Fibroblast of lung (primary cell): ENCODE data around the gene NUDT14. TPM values are rescaled to one million over a fixed set of nuclear protein-coding genes. Genes with fewer than 3 reads are reported as not detected.

Source experiments
- DNase-seq, 2 donors: peaks; one replicate each; pipeline versions ENCODE4 v3.0.0 to v3.0.0-alpha.2; 2010; ENCODE audit warnings: low read depth in 2 of 2
- H2AFZ ChIP-seq: 2 replicates; pipeline ENCODE4 v1.5.1; 2012; ENCODE audit warnings: low read length, control low read depth, inconsistent platforms
- H3K27ac ChIP-seq: 2 replicates; pipeline ENCODE4 v1.5.1; 2011; ENCODE audit warnings: low read length, control low read depth; ENCODE audit not compliant: insufficient read depth
- H3K27me3 ChIP-seq: 2 replicates; pipeline ENCODE4 v1.5.1; 2011; ENCODE audit warnings: mild to moderate bottlenecking, low read length; ENCODE audit not compliant: control insufficient read depth, insufficient read depth
- H3K36me3 ChIP-seq: 2 replicates; pipeline ENCODE4 v1.5.1; 2011; ENCODE audit warnings: low read length; ENCODE audit not compliant: control insufficient read depth, insufficient read depth
- H3K4me1 ChIP-seq: 2 replicates; pipeline ENCODE4 v1.5.1; 2011; ENCODE audit warnings: low read length; ENCODE audit not compliant: control insufficient read depth, insufficient read depth; ENCODE audit errors: extremely low read depth
- H3K4me2 ChIP-seq: 2 replicates; pipeline ENCODE4 v1.5.1; 2011; ENCODE audit warnings: low read length, control low read depth; ENCODE audit not compliant: insufficient read depth; ENCODE audit errors: extremely low read depth
- H3K4me3 ChIP-seq, 4 experiments: fragments of 200-600 bp in 1 of 4; sonication (generic) in 1 of 4; replicated peaks in 1 of 4; 2 replicates each; pipeline ENCODE4 v1.5.1; 2011 to 2016; ENCODE audit warnings: low read length in 4 of 4, low read depth in 3 of 4, mild to moderate bottlenecking in 3 of 4, control low read depth in 2 of 4, inconsistent platforms in 1 of 4, mixed read lengths in 1 of 4; ENCODE audit not compliant: insufficient read depth in 1 of 4; ENCODE audit errors: control extremely low read depth in 1 of 4
- H3K79me2 ChIP-seq: 2 replicates; pipeline ENCODE4 v1.5.1; 2012; ENCODE audit warnings: mild to moderate bottlenecking, low read length, inconsistent platforms; ENCODE audit not compliant: control insufficient read depth, insufficient read depth
- H3K9ac ChIP-seq: 2 replicates; pipeline ENCODE4 v1.5.1; 2011; ENCODE audit warnings: mild to moderate bottlenecking, low read length, control low read depth; ENCODE audit not compliant: insufficient read depth
- H3K9me3 ChIP-seq: 2 replicates; pipeline ENCODE4 v1.5.1; 2012; ENCODE audit warnings: low read depth, low read length; ENCODE audit not compliant: control insufficient read depth, insufficient read depth
- H4K20me1 ChIP-seq: 2 replicates; pipeline ENCODE4 v1.5.1; 2011; ENCODE audit warnings: low read length; ENCODE audit not compliant: control insufficient read depth, insufficient read depth; ENCODE audit errors: extremely low read depth
- CTCF ChIP-seq, 2 donors: IDR thresholded peaks in 1 of 2; conservative IDR thresholded peaks in 1 of 2; 1 replicate in 1 of 2; 2 replicates in 1 of 2; pipeline ENCODE4 v1.5.1; 2011 to 2012; ENCODE audit warnings: low read length in 2 of 2, control low read depth in 1 of 2, inconsistent platforms in 1 of 2, low read depth in 1 of 2, mild to moderate bottlenecking in 1 of 2
- EZH2 ChIP-seq: IDR thresholded peaks from 2 replicates; pipeline ENCODE4 v1.5.1; 2012; ENCODE audit warnings: low read length, control low read depth, mild to moderate bottlenecking; ENCODE audit errors: missing control alignments
- polyA plus RNA-seq, 2 donors: library from polyadenylated mRNA; depleted of rRNA in 1 of 2; stranded (reverse) in 1 of 2; unstranded in 1 of 2; fragments of >200 nt; gene quantifications; 2 replicates each; pipeline ENCODE4 v1.2.1, GENCODE V29; 2011 to 2012; ENCODE audit warnings: missing spikeins in 1 of 2
- total RNA-seq: library from RNA; depleted of rRNA; stranded (reverse); fragments of >200 nt; gene quantifications from 2 replicates; pipeline ENCODE4 v1.2.1, GENCODE V29; 2014

The NUDT14 gene
- total and polyA plus RNA-seq, 2 donors (not counting 1 experiment from before 2014, with no cell fraction given) = 6.7 to 14.2 TPM

DNA sequence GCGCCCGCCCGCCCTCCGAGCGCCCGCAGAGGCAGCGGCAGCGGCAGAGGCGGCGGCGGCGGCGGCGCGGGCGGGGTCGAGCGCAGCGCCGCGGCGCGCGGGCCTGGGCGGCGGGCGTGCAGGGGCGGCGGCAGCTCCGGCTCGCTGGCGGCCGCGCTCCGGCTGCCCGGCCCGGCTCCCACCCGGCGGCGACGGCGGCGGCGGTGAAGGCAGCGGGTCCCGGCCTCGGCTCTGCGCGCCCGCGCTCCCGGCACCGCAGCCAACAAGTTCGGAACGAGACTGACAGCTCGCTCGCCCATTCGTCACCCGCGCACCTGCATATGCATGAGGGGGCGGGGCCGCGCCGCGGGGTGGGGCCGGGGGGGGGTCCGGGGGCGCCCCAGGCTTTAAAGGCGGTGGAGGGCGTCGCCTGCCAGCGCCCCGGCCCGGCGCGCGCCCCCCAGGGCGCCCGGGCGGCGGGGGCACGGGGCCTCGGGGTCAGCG is 12.6 kb downstream of the NUDT14 start, which contains the start of gene JAG2:
JAG2 (minus strand) TSS at position 281 of the 483 bp plus-strand sequence. CDS start 356 bp downstream, outside the sequence.
- peak in 1 of 2 donors; percentile 32 for DNase-seq
- TF ChIP-seq CTCF (conservative IDR thresholded peaks at IDR 0.05 in 1 of 2, IDR thresholded peaks at IDR 0.05 in 1 of 2; ENCODE audit: low read depth in 1 of 2, low read length in 2 of 2) (no peak), EZH2 (peak; percentile 1)
- H3K4me2 ChIP-seq = no peak within 1 kb of the TSS
- peaks cover 20% of the 10 kb centered on the region for H3K27me3 ChIP-seq
- H2AFZ ChIP-seq = no peak within 1 kb of the TSS
- peaks cover 4% of the 10 kb centered on the region for H3K4me1 ChIP-seq
- no peaks in the 10 kb centered on the region for H3K36me3 ChIP-seq
- no peaks in the 10 kb centered on the region for H3K79me2 ChIP-seq
- no peak within 1 kb of the TSS for H3K27ac ChIP-seq
- no peaks in the 10 kb centered on the region for H3K9me3 ChIP-seq
- no peak within 1 kb of the TSS for H3K4me3 ChIP-seq
- no peaks in the 10 kb centered on the region for H4K20me1 ChIP-seq
- H3K9ac ChIP-seq = no peak within 1 kb of the TSS

DNA sequence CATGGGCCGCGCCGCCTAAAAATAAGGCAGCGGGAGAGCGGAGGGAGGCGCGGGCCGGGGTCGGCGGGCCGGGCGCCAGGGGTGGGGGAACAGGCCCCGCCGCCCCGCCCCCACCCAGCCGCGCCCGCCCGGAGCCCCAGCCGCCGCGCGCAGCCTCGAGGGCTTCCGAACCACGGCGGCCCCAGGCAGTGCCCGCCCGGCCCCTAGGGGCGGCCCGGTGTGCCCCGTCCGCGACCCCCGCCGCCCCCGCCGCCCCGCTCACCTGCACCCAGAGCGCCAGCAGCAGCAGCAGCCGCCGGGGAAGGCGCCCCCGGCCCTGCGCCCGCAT is 13.1 kb downstream of the NUDT14 start:
- H2AFZ ChIP-seq = no peak overlapping the region
- no peaks in the 10 kb centered on the region for H3K79me2 ChIP-seq
- peaks cover 20% of the 10 kb centered on the region for H3K27me3 ChIP-seq
- H3K4me3 ChIP-seq = no peak overlapping the region
- no peak for DNase-seq
- H3K4me2 ChIP-seq = no peak overlapping the region
- H3K27ac ChIP-seq = no peak overlapping the region
- H3K9me3 ChIP-seq = no peaks in the 10 kb centered on the region
- H3K4me1 ChIP-seq = peaks cover 4% of the 10 kb centered on the region
- H3K9ac ChIP-seq = no peak overlapping the region
- H4K20me1 ChIP-seq = no peaks in the 10 kb centered on the region
- H3K36me3 ChIP-seq = no peaks in the 10 kb centered on the region
- TF ChIP-seq EZH2 = no peak
- TF ChIP-seq CTCF (conservative IDR thresholded peaks at IDR 0.05 in 1 of 2, IDR thresholded peaks at IDR 0.05 in 1 of 2; ENCODE audit: low read depth in 1 of 2, low read length in 2 of 2) = no peak

- H3K4me2 ChIP-seq = no peak overlapping the region
- no peak overlapping the region for H3K9ac ChIP-seq
- DNase-seq = no peak
- H3K9me3 ChIP-seq = no peaks in the 10 kb centered on the region
- H3K27me3 ChIP-seq = peaks cover 20% of the 10 kb centered on the region
- H3K4me1 ChIP-seq = peaks cover 4% of the 10 kb centered on the region
- no peaks in the 10 kb centered on the region for H3K36me3 ChIP-seq
- TF ChIP-seq CTCF (conservative IDR thresholded peaks at IDR 0.05 in 1 of 2, IDR thresholded peaks at IDR 0.05 in 1 of 2; ENCODE audit: low read depth in 1 of 2, low read length in 2 of 2) (no peak), EZH2 (peak; percentile 99)
- H3K4me3 ChIP-seq = no peak overlapping the region
- no peak overlapping the region for H3K27ac ChIP-seq
- no peaks in the 10 kb centered on the region for H3K79me2 ChIP-seq
- H4K20me1 ChIP-seq = no peaks in the 10 kb centered on the region
- H2AFZ ChIP-seq = no peak overlapping the region
Measured at GRCh38 chr14:105167303-105168092, 13.6 kb downstream of the NUDT14 start.
